Frontal cortex (tissue), 4 donors: Measurements from ENCODE around the gene MLPH. TPM values are rescaled to one million over a fixed set of nuclear protein-coding genes. Genes with fewer than 3 reads are reported as not detected.

Experiments used
- DNase-seq, 2 donors: peaks; one replicate each; pipeline ENCODE4 v3.0.0; 2012; ENCODE audit warnings: low spot score in 2 of 2
- FAIRE-seq: peaks from 2 replicates; lab custom pipeline; 2012; peaks lifted over from hg19 to GRCh38; lab: Jason Lieb, UNC
- total RNA-seq: library from RNA; depleted of rRNA; stranded (reverse); fragments of >200 nt; gene quantifications from one replicate; pipeline ENCODE4 v1.2.3, GENCODE V29; 2014
- donor health status: control.
- donor health status: control.
- donor health status: control.

MLPH gene
- total RNA-seq, 1 donor from 2014 or later: 0.82 TPM

DNA sequence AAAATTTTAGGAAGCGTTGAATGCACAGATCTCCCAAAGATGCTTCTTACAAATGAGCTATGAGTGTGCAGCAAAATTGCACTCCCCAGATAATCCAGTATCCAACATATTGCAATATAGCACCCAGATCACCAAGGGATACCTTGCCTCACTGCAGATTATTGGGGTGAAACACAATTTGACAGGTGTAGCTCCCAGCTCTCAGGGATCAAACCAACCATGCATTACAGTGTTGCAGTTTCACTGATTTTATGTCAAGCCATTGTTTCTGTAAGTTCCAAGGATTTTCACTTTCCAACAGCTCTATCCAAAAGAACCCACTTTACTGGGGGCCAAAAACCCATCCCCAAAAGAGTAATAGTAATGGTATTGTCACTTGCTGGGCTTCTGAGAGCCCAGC is 68.5 kb downstream of the MLPH start:
- FAIRE-seq (no peak), DNase-seq (no peak)

DNA sequence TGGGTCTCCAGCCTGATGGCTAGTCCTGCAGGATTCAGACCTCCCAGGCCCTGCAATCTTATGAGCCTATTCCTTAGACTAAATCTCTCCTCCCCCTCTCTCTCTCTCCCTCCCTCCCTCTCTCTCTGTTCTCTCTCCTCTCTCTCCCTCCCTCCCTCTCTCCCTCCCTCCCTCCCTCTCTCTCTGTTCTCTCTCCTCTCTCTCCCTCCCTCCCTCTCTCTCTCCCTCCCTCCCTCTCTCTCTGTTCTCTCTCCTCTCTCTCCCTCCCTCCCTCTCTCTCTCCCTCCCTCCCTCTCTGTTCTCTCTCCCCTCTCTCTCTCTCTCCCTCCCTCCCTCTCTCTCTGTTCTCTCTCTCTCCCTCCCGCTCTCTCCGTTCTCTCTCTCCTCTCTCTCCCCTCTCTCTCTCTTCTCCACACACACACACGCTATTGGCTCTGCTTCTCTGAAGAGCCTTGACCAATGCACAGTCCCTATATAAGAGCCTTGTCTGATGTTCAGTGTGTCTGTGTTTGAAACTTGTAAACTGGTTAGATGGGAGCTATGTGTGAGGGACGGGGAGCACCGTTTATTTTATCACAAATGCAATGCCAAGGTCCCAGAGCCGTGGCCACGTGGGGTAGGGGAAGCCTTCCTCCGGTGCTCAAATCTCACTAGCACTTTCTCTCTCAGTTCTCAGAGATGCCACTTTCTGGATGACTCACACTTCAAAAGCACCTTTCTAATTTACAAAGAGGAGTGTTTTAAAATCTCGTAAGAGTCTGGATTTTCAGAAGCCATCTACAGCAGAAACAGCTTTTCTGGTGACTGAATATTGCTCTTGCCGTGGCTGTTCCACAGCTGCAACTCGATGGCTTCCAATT is 70.0 kb downstream of the MLPH start:
- FAIRE-seq (no peak), DNase-seq (no peak)

DNA sequence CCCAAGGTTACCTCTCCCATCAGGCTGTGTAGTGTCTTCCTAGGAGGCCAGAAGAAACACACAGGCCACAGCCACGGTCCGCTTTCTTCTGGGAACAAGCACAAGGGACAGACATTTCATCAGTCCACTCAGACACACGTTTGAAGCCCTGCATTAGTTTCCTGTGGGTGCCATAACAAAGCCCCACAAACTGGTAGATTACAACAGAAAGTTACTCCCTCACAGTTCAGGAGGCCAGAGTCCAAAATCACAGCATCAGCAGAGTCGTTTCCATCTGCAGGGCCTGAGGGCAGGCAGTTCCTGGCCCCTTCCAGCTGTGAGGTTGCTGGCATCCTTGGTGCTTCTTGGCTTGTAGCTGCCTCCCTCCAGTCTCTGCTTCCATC is 70.6 kb downstream of the MLPH start:
- no peak for FAIRE-seq

DNA sequence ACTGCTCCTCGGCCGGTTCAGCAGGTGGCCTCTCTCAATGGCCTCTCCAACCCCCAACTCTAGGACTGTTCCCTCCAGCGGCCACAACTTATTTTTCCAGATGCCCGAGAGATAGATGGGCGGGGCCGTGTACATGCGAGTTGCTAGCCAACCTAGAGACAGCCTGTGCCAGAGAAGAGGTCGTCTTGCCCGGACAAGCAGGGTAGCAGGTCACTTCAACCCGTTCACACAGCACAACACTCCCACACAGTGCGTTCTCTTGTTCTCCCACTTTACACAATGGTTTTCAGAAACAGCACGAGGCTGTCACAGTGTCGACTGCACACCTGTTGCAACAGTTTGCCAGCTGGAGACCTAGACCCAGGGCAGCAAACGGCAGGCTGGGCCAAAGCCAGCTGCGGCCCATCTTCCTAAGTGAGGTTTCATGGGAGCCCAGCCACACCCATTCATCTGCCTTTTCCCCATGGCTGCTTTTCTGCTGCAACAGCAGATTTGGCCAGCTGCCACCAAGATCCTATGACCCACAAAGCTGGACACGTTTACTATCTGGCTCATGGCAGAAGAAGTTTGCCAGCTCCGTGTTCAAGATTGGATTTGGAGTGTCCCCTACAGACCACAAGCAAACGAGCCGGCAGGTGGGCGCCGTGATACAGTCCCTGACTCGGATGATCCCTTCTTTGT is 72.0 kb downstream of the MLPH start:
- no peak for DNase-seq
- no peak for FAIRE-seq

More for the DNA sequence above, 70.6 kb downstream of the MLPH start:
- DNase-seq: no peak

DNA sequence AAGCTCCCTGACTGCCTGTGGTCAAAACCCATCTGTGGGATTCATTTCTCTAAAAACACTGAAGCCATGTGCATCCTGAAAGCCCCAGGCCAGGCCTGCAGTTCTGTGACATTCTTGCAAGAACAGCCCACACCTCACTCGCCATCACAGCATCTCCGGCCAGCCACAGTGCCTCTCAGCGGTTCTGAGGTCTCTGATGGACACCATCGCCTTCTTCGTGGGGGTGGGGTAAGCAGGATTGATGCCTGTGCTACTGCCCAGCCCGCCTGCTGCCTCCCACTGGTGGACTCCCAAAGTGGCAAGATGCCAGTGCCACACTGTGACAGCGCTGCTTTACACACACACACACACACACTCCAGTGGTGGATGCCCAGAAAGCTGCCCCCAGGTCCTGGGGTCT is 74.2 kb downstream of the MLPH start:
- no peak for DNase-seq
- FAIRE-seq: no peak

DNA sequence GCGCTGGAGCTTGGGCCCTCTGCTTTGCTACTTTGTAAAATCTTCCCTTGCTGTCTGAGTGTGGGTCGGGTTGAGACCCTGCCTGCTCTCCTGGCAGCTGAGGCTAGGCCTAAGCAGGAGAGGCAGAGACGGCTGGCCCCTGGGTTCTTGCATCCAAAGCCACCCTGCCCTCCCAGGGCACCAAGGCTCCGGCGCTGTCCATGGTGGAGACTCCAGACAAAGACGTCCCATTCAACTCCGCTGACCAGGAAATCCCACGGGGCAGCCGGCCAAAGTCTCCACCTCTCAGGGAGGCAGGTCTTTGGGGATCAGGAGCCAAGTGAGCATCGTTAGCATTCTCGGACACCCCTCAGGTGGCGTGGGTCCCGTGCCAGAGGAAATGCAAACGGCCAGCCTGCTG is 76.8 kb downstream of the MLPH start:
- DNase-seq: no peak
- no peak for FAIRE-seq

DNA sequence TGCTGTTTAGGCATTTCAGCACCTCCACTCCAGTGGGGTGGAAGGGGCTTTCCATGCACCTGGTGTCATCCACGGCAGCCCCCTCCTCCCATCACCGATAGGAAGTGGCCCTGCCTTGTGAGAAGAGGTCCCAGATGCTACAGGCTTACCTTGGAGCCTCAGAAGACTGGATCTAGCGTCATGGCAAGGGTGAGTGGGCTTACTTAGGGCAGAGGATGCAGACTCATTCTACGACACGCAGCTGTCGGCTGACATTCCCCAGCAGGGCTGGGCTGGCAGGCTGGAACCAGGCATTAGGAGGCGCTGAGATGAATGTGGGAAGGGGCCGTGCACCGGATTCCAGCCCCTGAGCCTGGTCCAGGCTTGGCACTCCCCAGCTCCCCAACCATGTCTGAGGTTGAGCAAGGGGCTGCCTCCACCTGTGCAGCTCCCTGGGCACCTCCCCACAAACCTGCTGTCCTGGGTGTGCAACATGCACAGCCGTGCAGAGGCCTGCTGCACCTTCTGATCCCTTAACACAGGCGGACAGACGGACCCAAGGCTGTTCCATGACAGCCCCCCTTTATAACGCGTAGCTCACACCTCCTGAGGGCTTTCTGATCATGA is 77.6 kb downstream of the MLPH start:
- FAIRE-seq: no peak

DNA sequence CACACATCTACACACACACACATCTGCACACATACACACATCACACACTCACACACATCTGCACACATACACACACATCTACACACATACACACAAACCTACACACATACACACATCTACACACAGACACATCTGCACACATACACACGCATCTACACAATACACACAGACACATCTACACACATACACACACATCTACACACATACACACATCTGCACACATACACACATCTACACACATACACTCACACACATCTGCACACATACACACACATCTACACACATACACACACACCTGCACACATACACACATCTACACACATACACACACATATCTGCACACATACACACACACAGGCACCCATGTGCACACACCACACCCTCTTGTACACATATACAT is 78.9 kb downstream of the MLPH start:
- DNase-seq (no peak), FAIRE-seq (peak; percentile 21)

More for the DNA sequence above, 77.6 kb downstream of the MLPH start:
- DNase-seq: no peak

DNA sequence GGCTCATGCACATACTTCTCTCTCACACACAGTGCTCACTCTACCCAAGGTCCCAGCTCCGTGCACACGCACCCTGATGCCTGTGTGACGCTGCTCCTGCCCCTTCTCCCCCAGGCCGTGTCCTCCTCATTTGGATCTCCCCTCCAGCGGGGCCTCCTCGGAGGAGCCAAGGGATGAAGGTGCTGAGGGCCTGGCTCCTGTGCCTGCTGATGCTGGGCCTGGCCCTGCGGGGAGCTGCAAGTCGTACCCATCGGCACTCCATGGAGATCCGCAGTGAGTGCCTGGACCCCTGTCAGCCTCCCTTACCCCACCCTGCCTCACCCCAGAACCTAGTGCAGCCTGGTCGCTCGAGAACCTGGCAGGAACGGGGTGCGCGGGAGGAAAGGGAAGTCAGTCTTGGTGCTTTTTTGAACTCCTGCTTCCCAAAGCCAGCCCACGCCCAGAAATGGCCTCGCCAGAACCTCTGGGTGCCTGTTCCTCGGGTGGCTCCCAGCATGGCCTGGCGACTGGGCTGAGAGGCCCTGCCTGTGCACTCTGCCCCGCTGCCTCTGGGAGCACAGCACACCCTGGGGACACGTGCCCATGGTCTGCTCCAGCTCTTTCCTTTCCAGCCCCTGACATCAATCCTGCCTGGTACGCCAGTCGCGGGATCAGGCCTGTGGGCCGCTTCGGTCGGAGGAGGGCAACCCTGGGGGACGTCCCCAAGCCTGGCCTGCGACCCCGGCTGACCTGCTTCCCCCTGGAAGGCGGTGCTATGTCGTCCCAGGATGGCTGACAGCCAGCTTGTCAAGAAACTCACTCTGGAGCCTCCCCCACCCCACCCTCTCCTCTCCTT is 79.6 kb downstream of the MLPH start, which contains the start of gene PRLH:
TSS of gene PRLH (plus strand) at position 174 of the 835 bp plus-strand sequence. CDS start at position 174, 0 bp downstream.
- FAIRE-seq: no peak

DNA sequence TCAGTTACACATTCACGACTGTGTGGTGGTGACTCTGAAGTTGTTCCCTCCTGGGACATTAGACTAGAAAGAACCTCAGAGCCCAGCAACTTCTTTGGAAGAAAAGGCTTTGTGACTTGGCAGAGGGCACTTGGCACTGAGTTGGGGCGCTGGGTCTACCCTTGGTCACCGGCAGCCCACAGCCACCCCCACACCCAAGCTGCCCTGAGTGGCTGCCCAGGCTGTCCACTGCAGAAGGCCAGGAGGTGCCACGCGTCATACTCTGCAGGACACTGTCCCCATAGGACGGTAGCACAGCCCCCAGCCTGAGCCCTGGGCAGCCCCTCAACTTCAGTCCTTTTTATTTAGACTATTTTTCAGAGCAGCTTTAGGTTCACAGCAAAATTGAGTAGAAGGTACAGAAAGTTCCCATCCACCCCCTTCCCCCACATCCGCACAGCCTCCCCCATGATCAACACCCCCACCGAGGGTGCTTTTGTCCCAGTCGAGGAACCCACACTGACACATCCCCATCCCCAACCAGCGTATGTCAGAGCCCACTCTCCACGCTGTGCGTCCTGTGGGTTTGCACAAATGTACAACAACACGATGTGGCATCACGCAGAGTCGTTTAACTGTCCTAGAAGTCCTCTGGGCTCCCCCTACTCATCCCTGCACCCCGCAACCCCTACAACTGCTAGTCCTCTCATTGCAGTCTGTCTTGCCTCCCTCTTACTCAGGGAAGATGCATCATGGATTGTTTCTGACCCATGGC is 80.4 kb downstream of the MLPH start:
- FAIRE-seq (no peak), DNase-seq (no peak)

More for the DNA sequence above, 79.6 kb downstream of the MLPH start, which contains the start of gene PRLH:
- DNase-seq: no peak

DNA sequence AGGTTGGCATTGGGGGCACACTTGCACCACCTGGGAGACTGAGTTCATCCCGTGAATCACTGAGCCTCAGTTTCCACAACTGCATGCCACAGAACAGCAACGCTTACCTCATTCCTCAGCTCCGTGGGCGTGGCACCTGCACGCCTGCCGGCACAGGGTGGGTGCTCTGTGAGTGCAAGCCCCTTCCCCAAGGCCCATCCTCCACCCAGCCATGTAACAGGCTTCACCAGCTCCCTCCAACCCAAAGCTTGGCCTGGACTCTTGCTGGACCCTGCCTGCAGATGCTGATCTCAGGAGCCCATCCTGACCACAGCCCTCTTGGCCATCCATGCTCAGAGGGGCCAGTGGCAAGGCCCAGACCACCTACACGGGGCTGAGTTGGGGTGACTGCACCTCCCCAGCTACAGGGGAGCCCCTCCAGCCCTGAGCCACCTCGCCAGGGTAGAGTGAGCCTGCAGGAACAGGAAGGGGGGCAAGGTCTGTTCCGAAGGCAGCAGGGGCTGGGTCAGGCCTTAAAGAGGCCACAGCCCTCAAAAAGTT is 81.1 kb downstream of the MLPH start:
- DNase-seq (no peak), FAIRE-seq (no peak)

DNA sequence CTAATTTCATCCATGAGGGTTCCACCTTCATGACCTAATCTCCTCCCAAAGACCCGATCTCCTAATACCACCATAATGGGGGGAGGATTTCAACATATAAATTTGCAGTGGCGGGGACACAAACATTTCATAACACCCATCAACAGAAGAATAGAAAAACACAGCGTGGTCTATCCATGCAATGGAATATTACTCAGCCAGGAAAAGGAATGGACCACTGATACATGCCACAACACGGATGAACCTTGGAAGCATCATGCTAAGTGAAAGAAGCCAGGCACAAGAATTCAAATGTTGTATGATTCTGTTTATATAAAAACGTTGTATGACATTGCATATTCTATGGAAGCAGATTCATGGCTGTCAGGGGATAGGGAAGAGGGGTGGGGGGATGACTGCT is 82.0 kb downstream of the MLPH start:
- no peak for DNase-seq
- FAIRE-seq: no peak

DNA sequence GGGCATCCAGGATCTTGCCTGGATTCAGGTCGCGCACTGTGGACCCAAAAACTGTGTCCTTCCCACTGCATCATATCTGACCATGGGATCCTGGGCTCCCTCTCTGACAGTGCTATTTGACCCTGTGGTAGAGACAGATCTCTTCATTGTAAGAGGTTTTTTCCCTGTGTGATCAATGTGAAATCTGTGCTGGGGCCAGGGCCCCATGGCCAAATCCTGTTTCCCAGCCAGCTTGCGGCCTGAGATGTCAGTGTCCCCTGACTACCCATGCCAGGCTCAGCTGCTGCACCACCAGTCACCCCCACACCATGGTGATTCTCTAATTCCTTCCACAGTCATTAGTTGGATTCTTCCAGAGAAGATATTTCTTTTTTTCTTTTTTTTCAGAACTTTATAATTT is 82.8 kb downstream of the MLPH start:
- DNase-seq: no peak
- no peak for FAIRE-seq

DNA sequence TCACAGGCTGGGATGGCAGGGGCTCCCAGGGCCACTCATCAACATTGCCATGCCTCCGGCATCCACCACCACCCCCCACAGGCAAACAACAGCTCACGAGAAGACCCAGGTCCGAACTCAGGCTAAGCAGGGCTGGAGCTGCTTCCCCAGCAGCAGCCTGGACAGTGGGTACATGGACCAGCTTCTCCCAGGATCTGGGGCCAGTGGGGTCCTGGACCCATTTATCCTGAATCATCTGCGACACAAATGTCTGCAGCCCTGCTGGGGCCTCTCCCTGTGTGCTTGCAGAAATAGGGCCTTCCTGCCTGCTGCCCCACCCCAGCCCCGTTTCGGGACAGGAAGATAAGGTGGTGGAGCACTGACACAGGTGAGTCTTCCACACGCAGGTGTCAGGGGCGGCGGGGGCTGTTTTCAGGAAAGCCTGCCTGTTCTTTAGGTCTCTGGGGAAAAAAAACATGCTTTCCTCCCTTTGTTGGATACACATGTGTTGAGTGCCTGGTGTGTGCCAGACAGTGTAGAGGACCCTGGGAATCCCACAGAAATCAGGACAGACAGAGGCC is 83.8 kb downstream of the MLPH start:
- FAIRE-seq: no peak
- no peak for DNase-seq

DNA sequence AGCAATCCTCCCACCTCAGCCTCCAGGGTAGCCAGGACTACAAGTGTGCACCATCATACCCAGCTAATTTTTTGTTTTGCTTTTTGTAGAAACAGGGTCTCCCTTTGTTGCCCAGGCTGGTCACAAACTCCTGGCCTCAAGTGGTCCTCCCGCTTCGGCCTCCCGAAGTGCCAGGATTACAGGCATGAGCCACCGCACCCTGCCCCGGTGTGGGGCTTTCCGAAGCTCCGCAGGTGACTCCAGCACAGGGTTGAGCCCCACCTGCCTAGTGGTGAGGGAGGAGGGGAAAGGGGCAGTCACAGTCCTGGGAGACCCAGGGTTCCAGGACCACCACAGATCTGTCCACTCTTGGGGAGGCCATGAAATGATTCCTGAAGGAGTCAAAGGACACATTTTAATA is 84.5 kb downstream of the MLPH start:
- FAIRE-seq (no peak), DNase-seq (no peak)

DNA sequence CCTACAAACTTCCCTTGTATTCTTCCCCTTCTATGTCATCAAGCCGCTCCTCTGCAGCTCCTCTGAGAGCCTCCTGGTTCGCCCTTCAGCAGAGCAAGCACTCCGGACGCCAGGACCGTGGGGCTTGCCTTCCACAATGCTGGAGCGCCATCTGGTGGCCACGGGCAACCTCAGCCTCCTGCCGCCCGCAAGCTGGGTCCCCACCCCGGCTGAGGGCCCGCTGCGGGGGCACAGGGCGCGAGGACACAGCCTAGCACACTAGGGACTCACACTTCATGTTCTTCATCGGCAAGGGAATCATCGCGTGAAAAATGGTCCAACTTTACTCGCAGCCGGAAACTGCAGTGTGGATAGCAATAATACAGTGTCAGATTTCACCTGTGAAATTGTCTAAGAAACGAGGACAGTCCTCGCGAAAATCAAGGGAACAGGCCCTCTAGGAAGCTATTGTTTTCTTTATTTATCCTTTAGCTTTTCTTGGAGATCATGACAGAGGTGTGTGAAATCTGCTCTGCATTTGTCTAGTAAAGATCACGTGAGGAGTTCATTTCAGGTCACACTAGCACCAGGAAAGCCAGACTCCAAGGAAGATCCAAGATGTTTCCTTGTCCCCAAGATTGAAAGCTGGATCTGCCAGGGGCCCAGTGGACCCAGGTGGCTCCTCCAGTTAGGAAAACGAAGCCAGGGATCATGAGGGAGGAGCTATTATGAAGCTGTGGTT is 85.1 kb downstream of the MLPH start:
- DNase-seq (peak; percentile 84 to 98), FAIRE-seq (no peak)

DNA sequence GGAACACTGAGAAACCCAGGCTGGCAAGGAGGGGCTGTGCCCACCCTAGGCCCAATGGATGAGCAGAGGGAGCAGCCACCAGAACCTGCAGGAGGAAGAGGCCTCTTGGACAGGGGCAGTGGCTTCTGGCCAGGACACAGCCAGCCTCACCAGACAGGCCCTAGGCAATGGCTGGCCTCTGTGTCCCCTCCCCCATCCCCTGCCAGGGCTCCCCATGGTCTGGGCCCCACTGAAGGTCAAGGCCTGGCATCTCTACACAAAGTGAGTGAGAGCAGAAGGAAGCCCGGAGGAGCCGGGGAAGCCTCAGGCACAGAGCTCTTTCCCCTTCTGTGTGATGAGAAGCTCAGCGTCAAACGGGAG is 85.7 kb downstream of the MLPH start:
- no peak for FAIRE-seq
- no peak for DNase-seq
